Measurements from ENCODE around the gene TSHR.

- TF ChIP-seq FOXP2 (optimal IDR thresholded peaks at IDR 0.05; ENCODE audit: borderline replicate concordance, extremely low read depth, extremely low read length, insufficient read depth), result no peak
- TF ChIP-seq TAF1 (IDR thresholded peaks at IDR 0.05; ENCODE audit: borderline replicate concordance, insufficient read depth, low read length), result no peak
- no peak for TF ChIP-seq POLR2AphosphoS5 (IDR thresholded peaks at IDR 0.05; ENCODE audit: low read depth, low read length)
- no peak for TF ChIP-seq REST (IDR thresholded peaks at IDR 0.05; ENCODE audit: insufficient read depth in 1 of 2, low read depth in 2 of 2, low read length in 2 of 2)
- no peak for TF ChIP-seq SIN3A (IDR thresholded peaks at IDR 0.05; ENCODE audit: borderline replicate concordance, insufficient read depth, low read length)
These were observed 63.3 kb downstream of the TSHR start for GRCh38 chr14:81018684-81019083.
